ENCODE results near the gene KCNIP2. TPM values are rescaled to one million over a fixed set of nuclear protein-coding genes. Genes with fewer than 3 reads are reported as not detected.

Gene KCNIP2
- total and polyA plus RNA-seq, 2 donors: 0.85 to 1.3 TPM

- DNase-seq (ENCODE audit: low read depth in 6 of 9, low spot score in 9 of 9): no peak
- Histone ChIP-seq H3K36me3 (ENCODE audit: control insufficient read depth in 2 of 2, insufficient read depth in 2 of 2, low read length in 1 of 2) (no peaks in the 10 kb centered on the region), H3K9me3 (ENCODE audit: control insufficient read depth in 2 of 2, insufficient read depth in 1 of 2, low read length in 1 of 2) (peaks cover 0 to 4% of the 10 kb centered on the region in 2 donors), H3K4me1 (ENCODE audit: control insufficient read depth in 2 of 2, insufficient read depth in 2 of 2, low read length in 2 of 2) (peaks cover 29 to 63% of the 10 kb centered on the region in 2 donors), H3K27ac (ENCODE audit: low read depth in 1 of 2, low read length in 1 of 2) (no peak overlapping the region), H3K27me3 (ENCODE audit: control insufficient read depth in 2 of 2, insufficient read depth in 1 of 2, low read length in 1 of 2) (peaks cover 3 to 44% of the 10 kb centered on the region in 2 donors), H3K4me3 (ENCODE audit: low read length in 2 of 2) (peak overlapping the region; percentile 5 to 46)
- WGBS: 4% methylated on average over 19 of the region's 19 CpGs
Measured at GRCh38 chr10:101840102-101840684, 3.4 kb downstream of the KCNIP2 start.

GRCh38 chr10:101839416-101840063 is 4.1 kb downstream of the KCNIP2 start:
- Histone ChIP-seq H3K4me3 (ENCODE audit: low read length in 2 of 2) (peak overlapping the region; percentile 5 to 46), H3K27ac (ENCODE audit: low read depth in 1 of 2, low read length in 1 of 2) (no peak overlapping the region), H3K27me3 (ENCODE audit: control insufficient read depth in 2 of 2, insufficient read depth in 1 of 2, low read length in 1 of 2) (peaks cover 3 to 44% of the 10 kb centered on the region in 2 donors), H3K9me3 (ENCODE audit: control insufficient read depth in 2 of 2, insufficient read depth in 1 of 2, low read length in 1 of 2) (peaks cover 0 to 4% of the 10 kb centered on the region in 2 donors), H3K4me1 (ENCODE audit: control insufficient read depth in 2 of 2, insufficient read depth in 2 of 2, low read length in 2 of 2) (peaks cover 34 to 66% of the 10 kb centered on the region in 2 donors), H3K36me3 (ENCODE audit: control insufficient read depth in 2 of 2, insufficient read depth in 2 of 2, low read length in 1 of 2) (no peaks in the 10 kb centered on the region)
- peak in 1 of 9 donors; percentile 44 for DNase-seq (ENCODE audit: low read depth in 6 of 9, low spot score in 9 of 9)
- WGBS: 14% methylated on average over 36 of the region's 36 CpGs

GRCh38 chr10:101839002-101839401 is 4.6 kb downstream of the KCNIP2 start:
- Histone ChIP-seq H3K27ac (ENCODE audit: low read depth in 1 of 2, low read length in 1 of 2) (no peak overlapping the region), H3K27me3 (ENCODE audit: control insufficient read depth in 2 of 2, insufficient read depth in 1 of 2, low read length in 1 of 2) (peaks cover 3 to 44% of the 10 kb centered on the region in 2 donors), H3K4me3 (ENCODE audit: low read length in 2 of 2) (no peak overlapping the region), H3K36me3 (ENCODE audit: control insufficient read depth in 2 of 2, insufficient read depth in 2 of 2, low read length in 1 of 2) (no peaks in the 10 kb centered on the region), H3K9me3 (ENCODE audit: control insufficient read depth in 2 of 2, insufficient read depth in 1 of 2, low read length in 1 of 2) (peaks cover 0 to 4% of the 10 kb centered on the region in 2 donors), H3K4me1 (ENCODE audit: control insufficient read depth in 2 of 2, insufficient read depth in 2 of 2, low read length in 2 of 2) (peaks cover 34 to 66% of the 10 kb centered on the region in 2 donors)
- no peak for DNase-seq (ENCODE audit: low read depth in 6 of 9, low spot score in 9 of 9)
- WGBS: 92% methylated on average over 1 of the region's 1 CpG

DNA sequence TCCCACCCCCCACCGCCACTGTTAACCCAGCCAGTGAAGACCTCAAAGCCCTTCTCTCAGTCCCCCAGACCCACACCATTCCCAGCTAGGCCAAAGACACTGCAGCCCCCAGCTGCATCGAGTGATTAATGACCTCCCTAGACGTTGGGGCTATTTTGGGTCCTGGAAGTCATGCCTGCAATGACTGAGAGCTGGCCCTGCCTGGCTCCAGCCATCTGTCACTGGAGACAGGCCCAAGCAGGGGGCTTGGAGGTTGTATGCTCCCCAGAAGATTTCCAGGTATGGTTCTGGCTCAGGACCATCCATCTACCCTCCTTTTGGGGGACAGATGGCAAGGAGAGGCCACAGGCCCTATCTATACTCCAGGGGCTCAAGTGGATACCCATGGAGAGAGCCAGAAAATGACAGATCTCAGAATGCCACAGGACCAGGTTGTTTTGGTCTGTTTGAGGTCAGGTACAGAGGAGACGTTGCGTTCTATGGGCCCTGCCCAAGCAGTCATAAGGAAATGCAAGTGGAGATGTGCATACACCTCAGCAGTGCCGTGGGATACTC is 5.1 kb downstream of the KCNIP2 start:
- peaks cover 0 to 4% of the 10 kb centered on the region in 2 donors for H3K9me3 ChIP-seq (ENCODE audit: control insufficient read depth in 2 of 2, insufficient read depth in 1 of 2, low read length in 1 of 2)
- WGBS: 93% methylated on average over 6 of the region's 6 CpGs
- no peaks in the 10 kb centered on the region for H3K36me3 ChIP-seq (ENCODE audit: control insufficient read depth in 2 of 2, insufficient read depth in 2 of 2, low read length in 1 of 2)
- H3K27ac ChIP-seq (ENCODE audit: low read depth in 1 of 2, low read length in 1 of 2): no peak overlapping the region
- peaks cover 3 to 43% of the 10 kb centered on the region in 2 donors for H3K27me3 ChIP-seq (ENCODE audit: control insufficient read depth in 2 of 2, insufficient read depth in 1 of 2, low read length in 1 of 2)
- H3K4me1 ChIP-seq (ENCODE audit: control insufficient read depth in 2 of 2, insufficient read depth in 2 of 2, low read length in 2 of 2): peaks cover 33 to 67% of the 10 kb centered on the region in 2 donors
- H3K4me3 ChIP-seq (ENCODE audit: low read length in 2 of 2): no peak overlapping the region
- no peak for DNase-seq (ENCODE audit: low read depth in 6 of 9, low spot score in 9 of 9)

DNA sequence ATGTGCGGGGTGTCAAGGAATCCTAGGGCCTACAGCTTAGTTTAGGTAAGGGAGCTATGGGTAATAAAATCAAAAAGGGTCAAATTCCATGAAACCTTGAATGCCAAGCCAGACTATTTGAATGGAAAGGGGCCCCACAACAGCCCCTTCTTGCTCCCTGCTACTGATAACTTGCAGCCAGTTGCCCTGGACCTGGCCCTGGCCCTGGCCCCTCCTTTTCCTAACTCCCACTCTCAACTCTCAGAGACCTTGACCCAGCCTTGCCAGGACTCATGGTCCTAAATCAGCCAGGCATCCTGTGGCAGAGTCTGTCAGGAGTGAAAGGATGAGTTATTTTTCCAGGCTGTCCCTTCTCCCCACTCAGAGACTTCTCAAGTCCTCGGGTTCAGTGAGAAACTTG is 5.9 kb downstream of the KCNIP2 start:
- Histone ChIP-seq H3K9me3 (ENCODE audit: control insufficient read depth in 2 of 2, insufficient read depth in 1 of 2, low read length in 1 of 2) (no peaks in the 10 kb centered on the region), H3K27ac (ENCODE audit: low read depth in 1 of 2, low read length in 1 of 2) (no peak overlapping the region), H3K4me3 (ENCODE audit: low read length in 2 of 2) (no peak overlapping the region), H3K27me3 (ENCODE audit: control insufficient read depth in 2 of 2, insufficient read depth in 1 of 2, low read length in 1 of 2) (peaks cover 0 to 35% of the 10 kb centered on the region in 2 donors), H3K4me1 (ENCODE audit: control insufficient read depth in 2 of 2, insufficient read depth in 2 of 2, low read length in 2 of 2) (peaks cover 27 to 60% of the 10 kb centered on the region in 2 donors), H3K36me3 (ENCODE audit: control insufficient read depth in 2 of 2, insufficient read depth in 2 of 2, low read length in 1 of 2) (no peaks in the 10 kb centered on the region)
- DNase-seq (ENCODE audit: low read depth in 6 of 9, low spot score in 9 of 9): no peak
- WGBS: 97% methylated on average over 2 of the region's 2 CpGs

- Histone ChIP-seq H3K36me3 (ENCODE audit: control insufficient read depth in 2 of 2, insufficient read depth in 2 of 2, low read length in 1 of 2) (no peaks in the 10 kb centered on the region), H3K4me1 (ENCODE audit: control insufficient read depth in 2 of 2, insufficient read depth in 2 of 2, low read length in 2 of 2) (peaks cover 32 to 57% of the 10 kb centered on the region in 2 donors), H3K9me3 (ENCODE audit: control insufficient read depth in 2 of 2, insufficient read depth in 1 of 2, low read length in 1 of 2) (no peaks in the 10 kb centered on the region), H3K27me3 (ENCODE audit: control insufficient read depth in 2 of 2, insufficient read depth in 1 of 2, low read length in 1 of 2) (peaks cover 0 to 12% of the 10 kb centered on the region in 2 donors), H3K4me3 (ENCODE audit: low read length in 2 of 2) (no peak overlapping the region), H3K27ac (ENCODE audit: low read depth in 1 of 2, low read length in 1 of 2) (no peak overlapping the region)
- WGBS: 95% methylated on average over 4 of the region's 4 CpGs
- no peak for DNase-seq (ENCODE audit: low read depth in 6 of 9, low spot score in 9 of 9)
Measured at GRCh38 chr10:101835362-101835761, 8.2 kb downstream of the KCNIP2 start.

DNA sequence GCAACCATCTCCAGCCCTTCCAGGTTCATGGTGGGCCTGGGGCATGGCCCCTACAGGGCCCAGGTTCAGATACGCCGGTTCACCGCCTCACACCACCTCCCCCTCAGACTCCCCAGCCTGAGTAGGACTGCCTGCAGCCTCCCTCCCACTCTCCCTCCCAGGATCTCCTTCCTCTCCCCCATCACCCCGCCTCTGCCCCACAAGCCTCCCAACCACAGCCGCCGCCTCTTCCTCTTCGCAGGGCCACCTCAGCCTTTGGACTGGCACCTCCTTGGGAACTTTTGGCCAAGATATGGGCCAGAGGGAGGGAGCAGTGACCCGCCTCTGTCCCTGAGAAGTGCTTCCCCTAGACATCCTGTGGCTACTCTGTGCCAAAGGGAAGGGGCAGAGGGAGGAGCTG is 9.3 kb downstream of the KCNIP2 start:
- H3K4me3 ChIP-seq (ENCODE audit: low read length in 2 of 2): no peak overlapping the region
- peak overlapping the region in 1 of 2 donors; percentile 16 for H3K27ac ChIP-seq (ENCODE audit: low read depth in 1 of 2, low read length in 1 of 2)
- H3K4me1 ChIP-seq (ENCODE audit: control insufficient read depth in 2 of 2, insufficient read depth in 2 of 2, low read length in 2 of 2): peaks cover 26 to 55% of the 10 kb centered on the region in 2 donors
- peaks cover 0 to 2% of the 10 kb centered on the region in 2 donors for H3K27me3 ChIP-seq (ENCODE audit: control insufficient read depth in 2 of 2, insufficient read depth in 1 of 2, low read length in 1 of 2)
- DNase-seq (ENCODE audit: low read depth in 6 of 9, low spot score in 9 of 9): peak in 1 of 9 donors; percentile 53
- WGBS: 8% methylated on average over 8 of the region's 8 CpGs
- no peaks in the 10 kb centered on the region for H3K9me3 ChIP-seq (ENCODE audit: control insufficient read depth in 2 of 2, insufficient read depth in 1 of 2, low read length in 1 of 2)
- no peaks in the 10 kb centered on the region for H3K36me3 ChIP-seq (ENCODE audit: control insufficient read depth in 2 of 2, insufficient read depth in 2 of 2, low read length in 1 of 2)

DNA sequence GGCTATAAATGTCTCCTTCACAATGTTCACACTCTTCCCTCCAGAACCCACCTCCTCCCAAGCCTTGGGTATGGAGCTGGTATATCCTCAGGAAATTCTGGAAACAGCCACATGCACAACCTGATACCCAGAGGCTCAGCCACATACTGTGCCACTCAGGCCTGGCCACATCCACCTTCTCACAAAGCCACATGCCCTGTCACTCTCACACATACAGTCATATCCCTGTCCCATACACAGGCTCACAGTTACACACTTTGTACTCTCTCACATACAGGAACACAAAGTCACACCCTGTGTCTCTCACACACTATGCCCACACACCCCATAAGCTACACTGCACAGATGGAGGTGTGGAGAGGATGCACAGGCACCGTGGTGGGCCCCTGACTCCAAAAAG is 10.1 kb downstream of the KCNIP2 start:
- Histone ChIP-seq H3K27ac (ENCODE audit: low read depth in 1 of 2, low read length in 1 of 2) (no peak overlapping the region), H3K36me3 (ENCODE audit: control insufficient read depth in 2 of 2, insufficient read depth in 2 of 2, low read length in 1 of 2) (no peaks in the 10 kb centered on the region)
- no peak for DNase-seq (ENCODE audit: low read depth in 6 of 9, low spot score in 9 of 9)

GRCh38 chr10:101832325-101832771 is 11.3 kb downstream of the KCNIP2 start:
- no peaks in the 10 kb centered on the region for H3K36me3 ChIP-seq (ENCODE audit: control insufficient read depth in 2 of 2, insufficient read depth in 2 of 2, low read length in 1 of 2)
- no peak overlapping the region for H3K4me3 ChIP-seq (ENCODE audit: low read length in 2 of 2)
- 98% methylated on average over 4 of the region's 4 CpGs for WGBS
- H3K9me3 ChIP-seq (ENCODE audit: control insufficient read depth in 2 of 2, insufficient read depth in 1 of 2, low read length in 1 of 2): no peaks in the 10 kb centered on the region
- no peaks in the 10 kb centered on the region for H3K27me3 ChIP-seq (ENCODE audit: control insufficient read depth in 2 of 2, insufficient read depth in 1 of 2, low read length in 1 of 2)
- H3K4me1 ChIP-seq (ENCODE audit: control insufficient read depth in 2 of 2, insufficient read depth in 2 of 2, low read length in 2 of 2): peaks cover 24 to 56% of the 10 kb centered on the region in 2 donors
- no peak for DNase-seq (ENCODE audit: low read depth in 6 of 9, low spot score in 9 of 9)
- H3K27ac ChIP-seq (ENCODE audit: low read depth in 1 of 2, low read length in 1 of 2): no peak overlapping the region

More for the DNA sequence above, 10.1 kb downstream of the KCNIP2 start:
- peaks cover 24 to 56% of the 10 kb centered on the region in 2 donors for H3K4me1 ChIP-seq (ENCODE audit: control insufficient read depth in 2 of 2, insufficient read depth in 2 of 2, low read length in 2 of 2)
- no peaks in the 10 kb centered on the region for H3K9me3 ChIP-seq (ENCODE audit: control insufficient read depth in 2 of 2, insufficient read depth in 1 of 2, low read length in 1 of 2)
- 97% methylated on average over 1 of the region's 1 CpG for WGBS
- no peak overlapping the region for H3K4me3 ChIP-seq (ENCODE audit: low read length in 2 of 2)
- H3K27me3 ChIP-seq (ENCODE audit: control insufficient read depth in 2 of 2, insufficient read depth in 1 of 2, low read length in 1 of 2): no peaks in the 10 kb centered on the region
